GM13977 (cell line): ENCODE data around the gene OPA1.

Experiments
- DNase-seq: peaks from one replicate; pipeline ENCODE4 v3.0.0; 2012; ENCODE audit warnings: low spot score
- in situ Hi-C: fragments of 300-500 bp; cut with MboI; formaldehyde crosslinking; loops from one replicate; pipeline ENCODE4 v1.12.0; 2022; ENCODE audit warnings: low sequenced_read_pairs, low pct_unique_long_range_greater_than_20kb, mixed read lengths, inconsistent platforms; ENCODE audit not compliant: unreplicated experiment
- TF ChIP-seq, protein P1 (sequence below): IDR thresholded peaks from 2 replicates; pipeline ENCODE4 v1.5.1; 2012; ENCODE audit warnings: mild to moderate bottlenecking, control low read depth; ENCODE audit not compliant: insufficient read depth; ENCODE audit errors: extremely low read depth, missing control alignments

The OPA1 gene

DNA sequence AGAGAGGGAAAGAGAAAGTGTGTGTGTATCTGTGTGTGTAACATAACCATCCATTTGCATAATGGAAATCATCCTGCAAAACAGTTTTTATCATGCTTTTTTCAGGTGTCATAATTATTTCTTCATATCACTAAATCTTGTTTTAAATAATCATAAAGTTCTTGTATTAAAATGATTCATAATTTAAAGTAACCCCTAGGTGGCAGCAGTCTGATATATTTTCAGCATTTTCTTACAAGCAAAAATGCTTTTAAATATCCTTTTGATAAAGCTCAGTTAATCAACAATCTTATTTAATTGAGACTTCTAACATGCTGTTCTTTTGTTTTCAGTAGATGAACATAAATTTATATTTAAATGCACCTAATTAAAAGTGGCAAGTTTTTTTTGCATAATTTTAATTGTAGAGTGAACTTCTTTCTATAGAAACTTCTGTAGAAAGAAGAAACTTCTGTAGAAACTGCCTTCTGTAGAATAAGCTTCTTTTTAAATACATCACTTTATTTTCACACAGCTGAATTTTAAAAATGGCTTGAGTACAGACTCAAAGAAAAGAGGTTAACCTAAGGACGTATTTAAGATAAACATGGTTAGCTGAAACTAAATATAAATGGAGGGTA lies 72.5 kb downstream of the OPA1 start:
- TF ChIP-seq, protein P1, sequence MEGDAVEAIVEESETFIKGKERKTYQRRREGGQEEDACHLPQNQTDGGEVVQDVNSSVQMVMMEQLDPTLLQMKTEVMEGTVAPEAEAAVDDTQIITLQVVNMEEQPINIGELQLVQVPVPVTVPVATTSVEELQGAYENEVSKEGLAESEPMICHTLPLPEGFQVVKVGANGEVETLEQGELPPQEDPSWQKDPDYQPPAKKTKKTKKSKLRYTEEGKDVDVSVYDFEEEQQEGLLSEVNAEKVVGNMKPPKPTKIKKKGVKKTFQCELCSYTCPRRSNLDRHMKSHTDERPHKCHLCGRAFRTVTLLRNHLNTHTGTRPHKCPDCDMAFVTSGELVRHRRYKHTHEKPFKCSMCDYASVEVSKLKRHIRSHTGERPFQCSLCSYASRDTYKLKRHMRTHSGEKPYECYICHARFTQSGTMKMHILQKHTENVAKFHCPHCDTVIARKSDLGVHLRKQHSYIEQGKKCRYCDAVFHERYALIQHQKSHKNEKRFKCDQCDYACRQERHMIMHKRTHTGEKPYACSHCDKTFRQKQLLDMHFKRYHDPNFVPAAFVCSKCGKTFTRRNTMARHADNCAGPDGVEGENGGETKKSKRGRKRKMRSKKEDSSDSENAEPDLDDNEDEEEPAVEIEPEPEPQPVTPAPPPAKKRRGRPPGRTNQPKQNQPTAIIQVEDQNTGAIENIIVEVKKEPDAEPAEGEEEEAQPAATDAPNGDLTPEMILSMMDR = peak; percentile 34
- no peak for DNase-seq
- in situ Hi-C loops = loop anchor here (25.0 kb wide), 1 partner anchor 647 kb away; no protein-coding TSS in a partner anchor

DNA sequence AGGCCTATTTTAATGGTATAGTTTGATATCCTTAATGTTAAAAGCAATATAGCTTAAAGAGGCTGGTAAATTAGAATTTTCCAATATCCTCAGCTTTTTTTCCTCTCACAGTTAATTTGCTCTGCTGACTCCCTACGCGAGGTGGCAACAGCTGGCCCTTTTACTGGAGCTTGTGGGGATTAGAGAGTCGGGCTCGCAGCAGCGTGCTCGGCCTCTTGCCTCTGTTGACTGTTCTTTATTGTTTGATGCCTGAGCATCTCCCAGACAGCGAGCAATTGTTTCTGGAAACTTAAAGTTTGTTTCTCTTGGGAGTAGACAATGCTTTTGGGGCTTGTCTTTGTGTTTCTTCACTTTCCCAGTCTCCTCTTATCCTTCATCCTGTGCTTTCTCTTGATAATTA lies 80.8 kb downstream of the OPA1 start:
- no peak for DNase-seq
- in situ Hi-C loops = loop anchor here (25.0 kb wide), 1 partner anchor 638 kb away; no protein-coding TSS in a partner anchor
- TF ChIP-seq, protein P1 = no peak

DNA sequence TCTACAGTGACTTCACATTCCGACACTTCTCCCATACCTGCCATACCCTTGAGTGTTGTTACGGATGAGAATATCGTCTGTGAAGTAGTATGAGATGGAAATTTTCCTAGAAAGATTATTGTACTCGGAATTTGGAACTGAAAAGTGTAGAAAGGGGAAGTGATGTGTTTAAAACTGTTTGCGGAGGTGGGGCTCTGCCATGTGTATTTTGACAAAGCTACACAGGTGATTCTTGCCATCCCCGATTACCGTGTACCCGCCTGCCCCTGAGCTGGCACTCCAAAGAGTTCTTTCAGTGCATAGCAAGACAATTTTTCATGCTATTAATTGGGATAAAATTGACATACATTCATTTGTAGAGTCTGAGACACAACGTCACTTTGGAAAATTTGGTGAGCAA lies 81.7 kb downstream of the OPA1 start:
- DNase-seq = no peak
- in situ Hi-C loops = loop anchor here (25.0 kb wide), 1 partner anchor 638 kb away; no protein-coding TSS in a partner anchor
- TF ChIP-seq, protein P1 = no peak

DNA sequence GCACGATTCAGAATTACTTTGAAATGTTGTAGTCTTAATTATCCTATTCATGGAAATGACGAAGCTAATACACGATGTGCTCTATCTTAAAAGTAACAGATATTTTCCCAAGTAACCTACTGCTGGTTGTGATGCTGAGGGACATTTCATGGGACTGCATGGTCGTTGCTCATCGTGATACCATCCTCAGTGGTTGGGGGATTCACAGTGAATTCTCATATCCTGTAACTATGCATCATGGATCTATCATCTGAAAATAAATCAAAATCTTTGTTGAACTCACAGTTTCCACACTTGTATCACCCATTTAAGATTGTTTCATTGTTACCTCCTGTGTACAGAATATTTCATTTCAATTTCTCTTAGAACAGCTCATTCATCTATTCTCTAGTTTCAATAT lies 84.7 kb downstream of the OPA1 start:
- TF ChIP-seq, protein P1 = no peak
- DNase-seq = no peak
- in situ Hi-C loops = no loop called here

DNA sequence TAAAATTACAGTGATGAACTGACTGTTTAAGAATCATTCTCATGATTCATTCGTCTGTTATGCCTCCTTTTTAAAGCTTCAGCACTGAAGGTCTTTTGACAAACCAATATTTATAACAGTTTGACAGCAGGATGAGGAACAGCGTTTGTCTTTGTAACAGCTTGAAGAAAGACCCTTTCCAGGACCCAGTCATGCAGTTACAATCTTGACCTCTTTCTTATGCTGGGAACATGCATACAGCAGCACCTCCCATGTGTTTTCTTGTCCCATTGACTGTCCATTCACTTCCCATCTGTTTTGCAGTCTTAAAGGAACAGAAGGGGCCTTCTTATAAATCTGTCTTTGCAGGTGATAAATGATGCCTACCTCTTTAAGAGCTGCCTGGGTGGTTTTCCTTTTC lies 87.2 kb downstream of the OPA1 start:
- TF ChIP-seq, protein P1 = no peak
- DNase-seq = no peak
- in situ Hi-C loops = no loop called here

DNA sequence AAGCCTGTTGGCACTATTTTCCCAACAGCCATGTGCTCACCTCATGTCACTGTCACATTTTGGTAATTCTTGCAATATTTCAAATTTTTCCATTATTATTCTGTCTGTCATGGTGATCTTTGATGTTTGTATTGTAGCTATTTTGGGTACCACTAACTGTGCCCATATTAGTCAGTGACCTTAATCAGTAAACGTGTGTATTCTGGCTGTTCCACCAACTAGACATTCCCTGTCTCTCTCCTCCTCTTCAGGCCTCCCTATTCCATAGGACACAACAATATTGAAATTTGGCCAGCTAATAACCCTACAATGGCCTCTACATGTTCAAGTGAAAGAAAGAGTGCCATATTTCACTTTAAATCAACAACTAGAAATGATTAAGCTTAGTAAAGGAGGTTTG lies 88.6 kb downstream of the OPA1 start:
- DNase-seq = no peak
- in situ Hi-C loops = no loop called here
- TF ChIP-seq, protein P1 = no peak
